IMR-90 (cell line): ENCODE data around the gene MCF2L. TPM values are rescaled to one million over a fixed set of nuclear protein-coding genes. Genes with fewer than 3 reads are reported as not detected.

Source experiments
- ATAC-seq: fragments of 200-7000 bp; cut with Tn5 transposase; 2 replicates; pipeline ENCODE4 v1.9.1; 2020; ENCODE audit warnings: low read depth, mild to moderate bottlenecking, moderate library complexity
- BruUV-seq: library from RNA; stranded (reverse); fragments of 400-500 nt; replicated peaks from 2 replicates; lab custom pipeline; 2021; lab: Mats Ljungman, UMichigan
- CTCF ChIA-PET: fragments of 300-600 bp; formaldehyde crosslinking; extraction: SDS; loops from one replicate; lab custom pipeline; 2021; ENCODE audit warnings: antibody characterized with exemption; lab: Yijun Ruan, JAX
- POLR2A ChIA-PET: fragments of 300-600 bp; sonication (Branson Sonifier 250); formaldehyde crosslinking; loops from one replicate; lab custom pipeline; 2022; ENCODE audit warnings: antibody characterized with exemption; ENCODE audit not compliant: unreplicated experiment; lab: Charles Lee
- DNase-seq: peaks from one replicate; pipeline ENCODE4 v3.0.0; 2013
- H2AFZ ChIP-seq: replicated peaks from 2 replicates; pipeline ENCODE3; 2013; ENCODE audit warnings: low read length, mild to moderate bottlenecking; ENCODE audit not compliant: poor library complexity
- H2AK5ac ChIP-seq: 2 replicates; pipeline ENCODE4 v1.6.1; 2013; ENCODE audit warnings: low read depth, low read length, inconsistent platforms
- H2AK9ac ChIP-seq: replicated peaks from 2 replicates; pipeline ENCODE3; 2013; ENCODE audit warnings: mild to moderate bottlenecking, low read depth, low read length, moderate library complexity; ENCODE audit not compliant: poor library complexity
- H2BK120ac ChIP-seq: 2 replicates; pipeline ENCODE4 v1.6.1; 2013; ENCODE audit warnings: low read depth, low read length, inconsistent platforms
- H2BK15ac ChIP-seq: 3 replicates; pipeline ENCODE4 v1.6.1; 2013; ENCODE audit warnings: low read depth, low read length, inconsistent platforms
- H2BK20ac ChIP-seq: 2 replicates; pipeline ENCODE4 v1.6.1; 2013; ENCODE audit warnings: low read depth, mild to moderate bottlenecking, inconsistent platforms, low read length, moderate library complexity
- H2BK5ac ChIP-seq: 2 replicates; pipeline ENCODE4 v1.6.1; 2013; ENCODE audit warnings: mild to moderate bottlenecking, low read depth, low read length, inconsistent platforms; ENCODE audit not compliant: poor library complexity, severe bottlenecking
- H3K14ac ChIP-seq: replicated peaks from 2 replicates; pipeline ENCODE4 v1.6.1; 2013; ENCODE audit warnings: low read depth, low read length, inconsistent platforms
- H3K18ac ChIP-seq: 2 replicates; pipeline ENCODE4 v1.6.1; 2013; ENCODE audit warnings: low read depth, low read length, control low read depth
- H3K23ac ChIP-seq: 2 replicates; pipeline ENCODE4 v1.6.1; 2013; ENCODE audit warnings: low read depth, low read length, inconsistent platforms
- H3K27ac ChIP-seq: 2 replicates; pipeline ENCODE4 v1.5.1; 2013; ENCODE audit warnings: mild to moderate bottlenecking, control low read depth, low read length; ENCODE audit not compliant: insufficient read depth
- H3K27me3 ChIP-seq: 2 replicates; pipeline ENCODE4 v1.6.1; 2013; ENCODE audit warnings: low read length; ENCODE audit not compliant: control insufficient read depth, insufficient read depth
- H3K36me3 ChIP-seq: 2 replicates; pipeline ENCODE4 v1.6.1; 2013; ENCODE audit warnings: low read length, mixed read lengths; ENCODE audit not compliant: control insufficient read depth, insufficient read depth
- H3K4ac ChIP-seq: 2 replicates; pipeline ENCODE4 v1.6.1; 2013; ENCODE audit warnings: low read depth, low read length, inconsistent platforms
- H3K4me1 ChIP-seq: 2 replicates; pipeline ENCODE4 v1.6.1; 2013; ENCODE audit warnings: low read length, mixed read lengths; ENCODE audit not compliant: control insufficient read depth, insufficient read depth
- H3K4me2 ChIP-seq: 2 replicates; pipeline ENCODE4 v1.6.1; 2013; ENCODE audit warnings: low read depth, mild to moderate bottlenecking, control low read depth, low read length, moderate library complexity
- H3K4me3 ChIP-seq: 2 replicates; pipeline ENCODE4 v1.5.1; 2013; ENCODE audit warnings: low read depth, mild to moderate bottlenecking, control low read depth, low read length, moderate library complexity; ENCODE audit not compliant: insufficient read depth
- H3K56ac ChIP-seq: 2 replicates; pipeline ENCODE4 v1.6.1; 2013; ENCODE audit warnings: low read length, inconsistent platforms; ENCODE audit not compliant: insufficient read depth; ENCODE audit errors: extremely low read depth
- H3K79me1 ChIP-seq, 2 experiments: 2 replicates each; pipeline ENCODE4 v1.6.1; 2013; ENCODE audit warnings: low read length in 2 of 2, inconsistent platforms in 1 of 2, low read depth in 1 of 2
- H3K9ac ChIP-seq: 2 replicates; pipeline ENCODE4 v1.6.1; 2013; ENCODE audit warnings: low read depth, low read length, control low read depth
- H3K9me1 ChIP-seq: 2 replicates; pipeline ENCODE4 v1.6.1; 2013; ENCODE audit warnings: low read length, inconsistent platforms; ENCODE audit not compliant: insufficient read depth
- H3K9me3 ChIP-seq: 2 replicates; pipeline ENCODE4 v1.6.1; 2013; ENCODE audit warnings: low read length; ENCODE audit not compliant: control insufficient read depth, insufficient read depth
- H4K20me1 ChIP-seq: 2 replicates; pipeline ENCODE4 v1.6.1; 2013; ENCODE audit warnings: low read length, inconsistent platforms; ENCODE audit not compliant: insufficient read depth
- H4K5ac ChIP-seq: 2 replicates; pipeline ENCODE4 v1.6.1; 2013; ENCODE audit warnings: mild to moderate bottlenecking, low read depth, low read length, control low read depth
- H4K8ac ChIP-seq, 2 experiments: 2 replicates each; pipeline ENCODE4 v1.6.1; 2013; ENCODE audit warnings: low read depth in 2 of 2, low read length in 2 of 2, control low read depth in 1 of 2, inconsistent platforms in 1 of 2
- H4K91ac ChIP-seq: 2 replicates; pipeline ENCODE4 v1.6.1; 2013; ENCODE audit warnings: low read depth, low read length, inconsistent platforms; ENCODE audit not compliant: insufficient read depth
- BHLHE40 ChIP-seq: fragments of 150-350 bp; IDR thresholded peaks from 2 replicates; pipeline ENCODE4 v1.6.1; 2016; ENCODE audit warnings: mild to moderate bottlenecking, low read depth, low read length
- CEBPB ChIP-seq: IDR thresholded peaks from 2 replicates; pipeline ENCODE4 v1.6.1; 2012; ENCODE audit warnings: low read depth, low read length, improper control_type of control experiment
- FOS ChIP-seq: fragments of 150-350 bp; IDR thresholded peaks from 2 replicates; pipeline ENCODE4 v1.6.1; 2016; ENCODE audit warnings: low read depth, low read length
- MAFK ChIP-seq: IDR thresholded peaks from 2 replicates; pipeline ENCODE4 v1.6.1; 2012; ENCODE audit warnings: low read depth, low read length, improper control_type of control experiment
- MXI1 ChIP-seq: IDR thresholded peaks from 2 replicates; pipeline ENCODE4 v1.6.1; 2012; ENCODE audit warnings: low read depth, mild to moderate bottlenecking, low read length, moderate library complexity, borderline replicate concordance
- NFE2L2 ChIP-seq: fragments of 150-350 bp; IDR thresholded peaks from 2 replicates; pipeline ENCODE4 v1.6.1; 2016; ENCODE audit warnings: low read depth, mild to moderate bottlenecking, low read length
- POLR2A ChIP-seq: IDR thresholded peaks from 2 replicates; pipeline ENCODE4 v1.6.1; 2012; ENCODE audit warnings: mild to moderate bottlenecking, low read depth, low read length
- RAD21 ChIP-seq: IDR thresholded peaks from 2 replicates; pipeline ENCODE4 v1.6.1; 2012; ENCODE audit warnings: low read length, improper control_type of control experiment
- SMC3 ChIP-seq: fragments of 150-350 bp; IDR thresholded peaks from 2 replicates; pipeline ENCODE4 v1.6.1; 2016; ENCODE audit warnings: low read depth, mild to moderate bottlenecking, antibody characterized with exemption, low read length, moderate library complexity
- WGBS, 2 experiments: methylation state at CpG; one replicate each; pipeline versions ENCODE4 v1.1.5 to v1.1.7; 2013; ENCODE audit warnings: missing lambda C conversion rate in 2 of 2; ENCODE audit not compliant: insufficient read length in 1 of 2; ENCODE audit errors: extremely low coverage in 2 of 2; 5-methylcytosine and 5-hydroxymethylcytosine counted together
- dilution Hi-C: fragments of 300-500 bp; cut with HindIII; formaldehyde crosslinking; loops from one replicate; pipeline ENCODE4 v1.14.3; 2018; ENCODE audit warnings: low sequenced_read_pairs; ENCODE audit not compliant: unreplicated experiment
- in situ Hi-C: fragments of 300-500 bp; cut with MboI; formaldehyde crosslinking; loops from 3 replicates; pipeline ENCODE4 v1.14.3; 2019; ENCODE audit warnings: low sequenced_read_pairs, inconsistent platforms, mixed read lengths
- intact Hi-C: fragments of 100-400 bp; cut with micrococcal nuclease; formaldehyde crosslinking; loops from 2 replicates; pipeline ENCODE4 v1.10.0; 2022
- polyA plus RNA-seq, 3 experiments: library from polyadenylated mRNA; depleted of rRNA; stranded (reverse); fragments of >200 nt; gene quantifications; 2 replicates each; pipeline ENCODE4 v1.2.3, GENCODE V29; 2012; ENCODE audit warnings: low replicate concordance in 1 of 3
- total RNA-seq: library from RNA; depleted of rRNA; stranded (reverse); fragments of >200 nt; gene quantifications from 2 replicates; pipeline ENCODE4 v1.2.3, GENCODE V29; 2012
- TF ChIP-seq, protein P1 (sequence below): fragments of 150-350 bp; IDR thresholded peaks from 2 replicates; pipeline ENCODE4 v1.6.1; 2016; ENCODE audit warnings: low read depth, mild to moderate bottlenecking, low read length, moderate library complexity, borderline replicate concordance
- TF ChIP-seq, protein P2 (sequence below): conservative IDR thresholded peaks from 2 replicates; pipeline ENCODE4 v1.5.1; 2012; ENCODE audit warnings: mild to moderate bottlenecking, low read depth, low read length, improper control_type of control experiment
- TF ChIP-seq, protein P3 (sequence below): fragments of 150-350 bp; IDR thresholded peaks from 2 replicates; pipeline ENCODE4 v1.6.1; 2017; ENCODE audit warnings: mild to moderate bottlenecking, antibody characterized with exemption, low read length, low read depth

MCF2L gene
- total and polyA plus RNA-seq, 2 of the 4 experiments (the other 2 are of a cell fraction) = 0.18 TPM; not detected in 1

DNA sequence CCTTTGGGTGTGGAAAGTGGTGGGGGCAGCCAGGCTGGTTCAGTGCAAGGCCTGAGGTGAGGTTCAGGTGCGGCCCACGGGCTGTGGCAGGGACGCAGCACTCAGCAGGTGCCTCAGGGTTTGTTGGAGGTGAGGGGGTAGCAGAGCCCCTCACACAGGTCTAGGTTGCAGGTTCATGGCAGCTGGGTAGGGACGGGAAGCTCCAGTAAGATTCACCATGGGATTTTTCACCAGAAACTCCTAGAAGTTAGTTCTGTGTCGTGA, 14.0 kb downstream of the MCF2L start:
- dilution Hi-C loops = no loop called here
- Histone ChIP-seq H3K56ac (no peak overlapping the region), H3K18ac (no peak overlapping the region), H3K4ac (no peak overlapping the region), H2BK20ac (no peak overlapping the region), H4K20me1 (no peaks in the 10 kb centered on the region), H3K9me1 (no peaks in the 10 kb centered on the region), H3K4me2 (no peak overlapping the region), H3K27ac (no peak overlapping the region), H2BK5ac (no peak overlapping the region), H3K79me1 (no peaks in the 10 kb centered on the region), H4K91ac (no peak overlapping the region), H3K23ac (no peak overlapping the region), H4K5ac (no peak overlapping the region), H2BK120ac (no peak overlapping the region), H3K4me3 (no peak overlapping the region), H3K4me1 (no peaks in the 10 kb centered on the region), H2AFZ (no peak overlapping the region), H4K8ac (no peak overlapping the region), H2AK5ac (no peak overlapping the region), H3K14ac (no peak overlapping the region), H2BK15ac (no peak overlapping the region), H3K9ac (no peak overlapping the region), H3K27me3 (peaks cover 79% of the 10 kb centered on the region), H2AK9ac (no peak overlapping the region), H3K9me3 (no peaks in the 10 kb centered on the region), H3K36me3 (no peaks in the 10 kb centered on the region)
- WGBS, 2 experiments = 60% methylated on average over 2 of the region's 5 CpGs; no CpG with 5 or more reads in 1 of the 2 experiments
- TF ChIP-seq SMC3 = no peak
- TF ChIP-seq MXI1 = no peak
- no peak for TF ChIP-seq POLR2A
- TF ChIP-seq, protein P1, sequence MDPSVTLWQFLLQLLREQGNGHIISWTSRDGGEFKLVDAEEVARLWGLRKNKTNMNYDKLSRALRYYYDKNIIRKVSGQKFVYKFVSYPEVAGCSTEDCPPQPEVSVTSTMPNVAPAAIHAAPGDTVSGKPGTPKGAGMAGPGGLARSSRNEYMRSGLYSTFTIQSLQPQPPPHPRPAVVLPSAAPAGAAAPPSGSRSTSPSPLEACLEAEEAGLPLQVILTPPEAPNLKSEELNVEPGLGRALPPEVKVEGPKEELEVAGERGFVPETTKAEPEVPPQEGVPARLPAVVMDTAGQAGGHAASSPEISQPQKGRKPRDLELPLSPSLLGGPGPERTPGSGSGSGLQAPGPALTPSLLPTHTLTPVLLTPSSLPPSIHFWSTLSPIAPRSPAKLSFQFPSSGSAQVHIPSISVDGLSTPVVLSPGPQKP = no peak
- TF ChIP-seq CEBPB = no peak
- TF ChIP-seq, protein P2, sequence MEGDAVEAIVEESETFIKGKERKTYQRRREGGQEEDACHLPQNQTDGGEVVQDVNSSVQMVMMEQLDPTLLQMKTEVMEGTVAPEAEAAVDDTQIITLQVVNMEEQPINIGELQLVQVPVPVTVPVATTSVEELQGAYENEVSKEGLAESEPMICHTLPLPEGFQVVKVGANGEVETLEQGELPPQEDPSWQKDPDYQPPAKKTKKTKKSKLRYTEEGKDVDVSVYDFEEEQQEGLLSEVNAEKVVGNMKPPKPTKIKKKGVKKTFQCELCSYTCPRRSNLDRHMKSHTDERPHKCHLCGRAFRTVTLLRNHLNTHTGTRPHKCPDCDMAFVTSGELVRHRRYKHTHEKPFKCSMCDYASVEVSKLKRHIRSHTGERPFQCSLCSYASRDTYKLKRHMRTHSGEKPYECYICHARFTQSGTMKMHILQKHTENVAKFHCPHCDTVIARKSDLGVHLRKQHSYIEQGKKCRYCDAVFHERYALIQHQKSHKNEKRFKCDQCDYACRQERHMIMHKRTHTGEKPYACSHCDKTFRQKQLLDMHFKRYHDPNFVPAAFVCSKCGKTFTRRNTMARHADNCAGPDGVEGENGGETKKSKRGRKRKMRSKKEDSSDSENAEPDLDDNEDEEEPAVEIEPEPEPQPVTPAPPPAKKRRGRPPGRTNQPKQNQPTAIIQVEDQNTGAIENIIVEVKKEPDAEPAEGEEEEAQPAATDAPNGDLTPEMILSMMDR = no peak
- TF ChIP-seq MAFK = no peak
- TF ChIP-seq, protein P3, sequence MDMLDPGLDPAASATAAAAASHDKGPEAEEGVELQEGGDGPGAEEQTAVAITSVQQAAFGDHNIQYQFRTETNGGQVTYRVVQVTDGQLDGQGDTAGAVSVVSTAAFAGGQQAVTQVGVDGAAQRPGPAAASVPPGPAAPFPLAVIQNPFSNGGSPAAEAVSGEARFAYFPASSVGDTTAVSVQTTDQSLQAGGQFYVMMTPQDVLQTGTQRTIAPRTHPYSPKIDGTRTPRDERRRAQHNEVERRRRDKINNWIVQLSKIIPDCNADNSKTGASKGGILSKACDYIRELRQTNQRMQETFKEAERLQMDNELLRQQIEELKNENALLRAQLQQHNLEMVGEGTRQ = no peak
- TF ChIP-seq FOS = no peak
- TF ChIP-seq NFE2L2 = no peak
- TF ChIP-seq BHLHE40 = no peak
- TF ChIP-seq RAD21 = no peak
- ATAC-seq = no peak
- intact Hi-C loops = no loop called here
- in situ Hi-C loops = no loop called here
- DNase-seq = no peak
- POLR2A ChIA-PET = no interaction called here
- CTCF ChIA-PET = no interaction called here
- no TSS peak for BruUV-seq
